ENCODE data around the gene SYT17.

SYT17 gene

DNA sequence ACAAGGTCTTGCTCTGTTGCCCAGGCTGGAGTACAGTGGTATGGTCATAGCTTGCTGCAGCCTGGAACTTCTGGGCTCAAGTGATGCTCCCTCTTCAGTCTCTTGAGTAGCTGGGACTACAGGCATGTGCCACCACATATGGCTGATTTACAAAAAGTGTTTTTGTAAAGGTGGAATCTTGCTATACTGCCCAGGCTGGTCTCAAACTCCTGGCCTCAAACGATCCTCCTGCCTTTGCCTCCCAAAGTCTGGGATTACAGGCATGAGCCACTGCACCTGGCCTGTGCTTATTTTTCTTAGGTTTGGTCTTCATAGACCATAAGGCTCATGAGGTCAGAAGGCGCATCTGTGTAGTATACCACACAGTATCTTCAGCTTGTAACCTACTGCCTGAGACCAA, 122.8 kb downstream of the SYT17 start:
- Histone ChIP-seq H3K27ac (no peak overlapping the region), H3K4me3 (no peak overlapping the region)
- no peak for DNase-seq (ENCODE audit: low spot score)
- TF ChIP-seq CTCF (IDR thresholded peaks at IDR 0.05), result no peak

DNA sequence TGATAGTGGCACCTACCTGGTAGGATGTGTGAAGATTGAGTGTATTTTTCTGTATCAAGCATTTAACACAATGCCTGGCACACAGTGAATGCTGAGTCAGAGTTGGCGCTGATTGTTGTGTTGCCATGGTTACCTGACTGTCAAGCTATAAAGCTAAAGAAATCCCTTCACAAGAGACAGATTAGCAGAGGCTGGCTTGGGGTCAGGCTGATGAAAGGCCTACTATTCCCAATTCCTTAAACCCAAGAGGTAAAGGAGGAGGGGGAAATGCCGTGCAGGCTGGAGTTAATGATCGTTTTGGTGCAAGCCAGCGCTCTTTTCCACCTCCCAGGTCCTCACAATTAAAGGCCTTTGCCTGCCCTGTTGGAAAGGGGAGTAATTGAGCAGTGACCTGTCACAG, 123.4 kb downstream of the SYT17 start:
- DNase-seq (ENCODE audit: low spot score), result no peak
- no peak overlapping the region for H3K4me3 ChIP-seq
- no peak for TF ChIP-seq CTCF (IDR thresholded peaks at IDR 0.05)
- no peak overlapping the region for H3K27ac ChIP-seq

DNA sequence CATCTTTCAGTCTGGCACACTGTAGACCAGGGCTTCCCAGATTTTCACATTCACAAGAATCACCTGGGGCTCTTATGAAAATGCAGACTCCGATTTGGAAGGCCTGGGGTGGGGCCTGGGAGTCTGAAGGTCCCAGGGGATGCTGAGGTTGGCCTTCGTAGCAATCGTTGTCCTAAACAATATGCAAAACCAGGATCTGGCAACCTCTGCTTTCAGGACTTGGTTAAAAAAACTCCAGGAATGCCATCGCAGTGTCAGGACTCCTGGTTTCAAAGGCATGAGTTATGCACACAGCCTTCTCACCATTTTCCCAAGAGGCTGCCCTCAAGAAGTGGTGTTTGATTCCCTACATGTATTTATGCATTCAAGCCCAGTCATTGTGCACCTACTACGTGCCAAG, 124.1 kb downstream of the SYT17 start:
- Histone ChIP-seq H3K4me3 (no peak overlapping the region), H3K27ac (no peak overlapping the region)
- TF ChIP-seq CTCF (IDR thresholded peaks at IDR 0.05), result no peak
- DNase-seq (ENCODE audit: low spot score), result no peak

DNA sequence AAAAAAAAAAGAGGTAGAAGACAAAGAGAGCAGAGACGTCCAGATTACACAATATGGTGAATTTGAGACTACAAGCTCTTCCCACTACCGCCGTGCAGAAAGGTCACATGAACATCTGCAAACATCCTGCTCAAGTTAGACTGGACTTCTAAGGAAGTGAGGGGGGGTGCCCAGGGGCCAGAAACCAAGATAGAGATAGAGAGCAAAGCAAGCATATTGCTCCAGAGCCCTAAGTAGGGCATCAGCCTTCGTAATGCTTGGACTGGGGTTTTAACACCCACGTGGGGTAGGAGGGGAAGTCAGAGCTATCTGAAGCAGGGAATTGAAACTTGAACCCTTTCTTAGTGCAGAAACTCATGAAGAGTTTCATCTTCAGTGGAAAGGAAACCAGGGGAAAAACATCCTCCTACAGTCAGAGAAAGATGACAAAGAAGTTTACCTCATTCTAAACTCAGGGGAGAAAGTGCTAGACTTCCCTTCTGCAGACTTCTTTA, 126.2 kb downstream of the SYT17 start:
- H3K27ac ChIP-seq, result peak overlapping the region in 1 of 2 donors; percentile 41
- no peak for DNase-seq (ENCODE audit: low spot score)
- no peak for TF ChIP-seq CTCF (IDR thresholded peaks at IDR 0.05)
- H3K4me3 ChIP-seq, result no peak overlapping the region

DNA sequence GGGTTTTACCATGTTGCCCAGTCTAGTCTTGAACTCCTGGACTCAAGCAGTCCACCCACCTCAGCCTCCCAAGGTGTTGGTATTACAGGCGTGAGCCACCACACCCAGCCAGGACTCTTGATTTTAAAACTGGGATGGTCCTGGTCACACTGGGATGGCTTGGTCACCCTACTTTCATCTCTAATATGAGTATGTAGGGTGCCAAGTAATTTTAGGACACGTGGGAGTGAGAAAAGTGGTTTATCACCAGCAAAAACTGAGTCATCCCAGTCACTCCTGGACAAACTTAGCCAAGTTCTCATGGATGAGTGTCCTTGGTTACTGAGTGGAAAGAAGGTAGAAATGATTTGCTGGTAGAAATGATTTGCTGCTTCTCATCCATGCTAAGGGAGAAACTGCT, 127.4 kb downstream of the SYT17 start:
- TF ChIP-seq CTCF (IDR thresholded peaks at IDR 0.05), result no peak
- DNase-seq (ENCODE audit: low spot score), result no peak
- Histone ChIP-seq H3K4me3 (no peak overlapping the region), H3K27ac (no peak overlapping the region)

DNA sequence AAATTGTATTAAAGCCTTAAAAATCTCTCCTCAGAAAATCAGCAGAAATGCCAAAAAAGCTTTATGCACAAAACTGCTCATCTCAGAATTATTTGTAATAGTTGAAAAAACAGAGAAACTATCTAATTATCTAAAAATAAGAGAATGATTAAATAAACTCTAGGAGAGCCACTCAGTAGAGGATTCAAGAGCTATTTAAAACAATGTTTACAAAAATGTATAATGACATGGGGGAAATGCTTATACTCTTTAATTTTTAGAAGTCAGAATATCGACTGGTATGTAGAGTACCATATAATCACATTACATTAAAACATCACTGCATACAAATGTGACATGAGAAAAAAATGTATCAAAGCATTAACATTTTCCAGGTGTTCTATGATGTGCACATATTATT, 129.4 kb downstream of the SYT17 start:
- DNase-seq (ENCODE audit: low spot score), result no peak
- no peak for TF ChIP-seq CTCF (IDR thresholded peaks at IDR 0.05)
- H3K4me3 ChIP-seq, result no peak overlapping the region
- H3K27ac ChIP-seq, result no peak overlapping the region

DNA sequence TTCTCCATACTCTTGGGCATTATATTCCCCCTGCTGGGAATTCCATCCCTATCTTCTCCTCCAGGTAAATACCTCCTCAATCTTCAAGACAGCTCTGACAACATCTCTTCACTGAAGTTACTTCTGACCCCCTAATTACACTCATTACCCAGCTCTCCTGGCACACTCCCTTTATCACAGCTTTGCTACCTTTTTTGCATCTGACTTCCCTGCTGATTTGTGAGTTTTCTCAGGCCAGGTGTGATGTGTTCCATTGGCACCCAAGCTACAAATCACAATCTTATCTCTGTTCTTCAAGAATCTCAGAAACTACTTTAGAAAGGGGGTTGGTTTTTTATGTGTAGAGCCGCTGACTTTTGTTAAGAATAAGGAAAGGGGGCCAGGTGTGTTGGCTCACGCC, 131.5 kb downstream of the SYT17 start:
- TF ChIP-seq CTCF (IDR thresholded peaks at IDR 0.05), result no peak

More for the DNA sequence above, 131.5 kb downstream of the SYT17 start:
- no peak for DNase-seq (ENCODE audit: low spot score)
- H3K4me3 ChIP-seq, result no peak overlapping the region
- no peak overlapping the region for H3K27ac ChIP-seq

Measured in coronary artery (tissue), 2 donors.